ENCODE data around the gene ETV5. TPM values are rescaled to one million over a fixed set of nuclear protein-coding genes. Genes with fewer than 3 reads are reported as not detected.

ETV5 gene
- total and polyA plus RNA-seq, 10 of the 15 experiments (the other 5 are each of a cell fraction or from before 2014, with no cell fraction given) = 5.0 to 18.4 (median 7.4) TPM

DNA sequence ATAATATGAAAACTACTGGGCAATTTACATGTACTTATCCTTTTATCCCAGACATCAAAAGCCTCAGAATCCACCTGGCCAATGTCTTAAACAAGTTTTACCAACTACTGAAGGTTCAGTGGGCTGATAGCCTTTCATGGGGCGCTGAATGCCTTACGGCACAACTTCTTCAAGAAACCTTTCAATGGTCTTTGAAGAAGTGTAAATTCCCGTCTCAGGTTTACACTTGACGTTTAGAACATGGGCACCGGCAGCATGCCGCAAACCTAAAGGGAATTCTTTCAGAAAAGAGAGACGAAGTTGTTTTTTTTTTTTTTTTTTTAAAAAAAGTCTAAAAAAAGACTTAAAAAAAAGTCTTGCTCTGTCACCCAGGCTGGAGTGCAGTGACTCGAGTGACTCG is 39.7 kb downstream of the ETV5 start (continued):
- TF ChIP-seq, protein P1, sequence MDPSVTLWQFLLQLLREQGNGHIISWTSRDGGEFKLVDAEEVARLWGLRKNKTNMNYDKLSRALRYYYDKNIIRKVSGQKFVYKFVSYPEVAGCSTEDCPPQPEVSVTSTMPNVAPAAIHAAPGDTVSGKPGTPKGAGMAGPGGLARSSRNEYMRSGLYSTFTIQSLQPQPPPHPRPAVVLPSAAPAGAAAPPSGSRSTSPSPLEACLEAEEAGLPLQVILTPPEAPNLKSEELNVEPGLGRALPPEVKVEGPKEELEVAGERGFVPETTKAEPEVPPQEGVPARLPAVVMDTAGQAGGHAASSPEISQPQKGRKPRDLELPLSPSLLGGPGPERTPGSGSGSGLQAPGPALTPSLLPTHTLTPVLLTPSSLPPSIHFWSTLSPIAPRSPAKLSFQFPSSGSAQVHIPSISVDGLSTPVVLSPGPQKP (IDR thresholded peaks at IDR 0.05; ENCODE audit: low read depth, low read length) = no peak
- TF ChIP-seq RBBP5 (conservative IDR thresholded peaks at IDR 0.05) (no peak), BCL11A (IDR thresholded peaks at IDR 0.05; ENCODE audit: low read depth, low read length) (no peak), ZBTB11 (CRISPR knock-in tag; IDR thresholded peaks at IDR 0.05) (no peak), ZNF217 (IDR thresholded peaks at IDR 0.05) (no peak), JUND (IDR thresholded peaks at IDR 0.05; ENCODE audit: low read depth, low read length) (no peak), BMI1 (IDR thresholded peaks at IDR 0.05; ENCODE audit: borderline replicate concordance) (no peak), SIN3A (IDR thresholded peaks at IDR 0.05; ENCODE audit: low read depth, low read length) (no peak), RB1 (IDR thresholded peaks at IDR 0.05; ENCODE audit: borderline replicate concordance) (no peak), PAX8 (IDR thresholded peaks at IDR 0.05) (no peak), YY1 (IDR thresholded peaks at IDR 0.05; ENCODE audit: low read depth, low read length) (no peak), NFXL1 (IDR thresholded peaks at IDR 0.05; ENCODE audit: borderline replicate concordance) (no peak), BACH1 (IDR thresholded peaks at IDR 0.05; ENCODE audit: borderline replicate concordance) (no peak), ZNF384 (IDR thresholded peaks at IDR 0.05; ENCODE audit: borderline replicate concordance, low read depth, low read length) (no peak)
- TF ChIP-seq, protein P2, sequence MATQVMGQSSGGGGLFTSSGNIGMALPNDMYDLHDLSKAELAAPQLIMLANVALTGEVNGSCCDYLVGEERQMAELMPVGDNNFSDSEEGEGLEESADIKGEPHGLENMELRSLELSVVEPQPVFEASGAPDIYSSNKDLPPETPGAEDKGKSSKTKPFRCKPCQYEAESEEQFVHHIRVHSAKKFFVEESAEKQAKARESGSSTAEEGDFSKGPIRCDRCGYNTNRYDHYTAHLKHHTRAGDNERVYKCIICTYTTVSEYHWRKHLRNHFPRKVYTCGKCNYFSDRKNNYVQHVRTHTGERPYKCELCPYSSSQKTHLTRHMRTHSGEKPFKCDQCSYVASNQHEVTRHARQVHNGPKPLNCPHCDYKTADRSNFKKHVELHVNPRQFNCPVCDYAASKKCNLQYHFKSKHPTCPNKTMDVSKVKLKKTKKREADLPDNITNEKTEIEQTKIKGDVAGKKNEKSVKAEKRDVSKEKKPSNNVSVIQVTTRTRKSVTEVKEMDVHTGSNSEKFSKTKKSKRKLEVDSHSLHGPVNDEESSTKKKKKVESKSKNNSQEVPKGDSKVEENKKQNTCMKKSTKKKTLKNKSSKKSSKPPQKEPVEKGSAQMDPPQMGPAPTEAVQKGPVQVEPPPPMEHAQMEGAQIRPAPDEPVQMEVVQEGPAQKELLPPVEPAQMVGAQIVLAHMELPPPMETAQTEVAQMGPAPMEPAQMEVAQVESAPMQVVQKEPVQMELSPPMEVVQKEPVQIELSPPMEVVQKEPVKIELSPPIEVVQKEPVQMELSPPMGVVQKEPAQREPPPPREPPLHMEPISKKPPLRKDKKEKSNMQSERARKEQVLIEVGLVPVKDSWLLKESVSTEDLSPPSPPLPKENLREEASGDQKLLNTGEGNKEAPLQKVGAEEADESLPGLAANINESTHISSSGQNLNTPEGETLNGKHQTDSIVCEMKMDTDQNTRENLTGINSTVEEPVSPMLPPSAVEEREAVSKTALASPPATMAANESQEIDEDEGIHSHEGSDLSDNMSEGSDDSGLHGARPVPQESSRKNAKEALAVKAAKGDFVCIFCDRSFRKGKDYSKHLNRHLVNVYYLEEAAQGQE (IDR thresholded peaks at IDR 0.05; ENCODE audit: low read depth, low read length) = no peak
- TF ChIP-seq, protein P3, sequence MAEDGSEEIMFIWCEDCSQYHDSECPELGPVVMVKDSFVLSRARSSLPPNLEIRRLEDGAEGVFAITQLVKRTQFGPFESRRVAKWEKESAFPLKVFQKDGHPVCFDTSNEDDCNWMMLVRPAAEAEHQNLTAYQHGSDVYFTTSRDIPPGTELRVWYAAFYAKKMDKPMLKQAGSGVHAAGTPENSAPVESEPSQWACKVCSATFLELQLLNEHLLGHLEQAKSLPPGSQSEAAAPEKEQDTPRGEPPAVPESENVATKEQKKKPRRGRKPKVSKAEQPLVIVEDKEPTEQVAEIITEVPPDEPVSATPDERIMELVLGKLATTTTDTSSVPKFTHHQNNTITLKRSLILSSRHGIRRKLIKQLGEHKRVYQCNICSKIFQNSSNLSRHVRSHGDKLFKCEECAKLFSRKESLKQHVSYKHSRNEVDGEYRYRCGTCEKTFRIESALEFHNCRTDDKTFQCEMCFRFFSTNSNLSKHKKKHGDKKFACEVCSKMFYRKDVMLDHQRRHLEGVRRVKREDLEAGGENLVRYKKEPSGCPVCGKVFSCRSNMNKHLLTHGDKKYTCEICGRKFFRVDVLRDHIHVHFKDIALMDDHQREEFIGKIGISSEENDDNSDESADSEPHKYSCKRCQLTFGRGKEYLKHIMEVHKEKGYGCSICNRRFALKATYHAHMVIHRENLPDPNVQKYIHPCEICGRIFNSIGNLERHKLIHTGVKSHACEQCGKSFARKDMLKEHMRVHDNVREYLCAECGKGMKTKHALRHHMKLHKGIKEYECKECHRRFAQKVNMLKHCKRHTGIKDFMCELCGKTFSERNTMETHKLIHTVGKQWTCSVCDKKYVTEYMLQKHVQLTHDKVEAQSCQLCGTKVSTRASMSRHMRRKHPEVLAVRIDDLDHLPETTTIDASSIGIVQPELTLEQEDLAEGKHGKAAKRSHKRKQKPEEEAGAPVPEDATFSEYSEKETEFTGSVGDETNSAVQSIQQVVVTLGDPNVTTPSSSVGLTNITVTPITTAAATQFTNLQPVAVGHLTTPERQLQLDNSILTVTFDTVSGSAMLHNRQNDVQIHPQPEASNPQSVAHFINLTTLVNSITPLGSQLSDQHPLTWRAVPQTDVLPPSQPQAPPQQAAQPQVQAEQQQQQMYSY (CRISPR knock-in tag; IDR thresholded peaks at IDR 0.05) = no peak

Measured in GM12878 (cell line).